Suppressor macrophage treated with lipopolysaccharide for 1 hour (primary cell): ENCODE data around the gene EXOC2.
"Not testable (repeated sequence)": the region's sequence is repeated elsewhere in the genome, so short reads cannot be mapped to it uniquely, and the experiment has no call there.

Source experiments
- DNase-seq, 3 donors: peaks; one replicate each; pipeline ENCODE4 v3.0.0-alpha.2; 2020 to 2022

The EXOC2 gene

DNA sequence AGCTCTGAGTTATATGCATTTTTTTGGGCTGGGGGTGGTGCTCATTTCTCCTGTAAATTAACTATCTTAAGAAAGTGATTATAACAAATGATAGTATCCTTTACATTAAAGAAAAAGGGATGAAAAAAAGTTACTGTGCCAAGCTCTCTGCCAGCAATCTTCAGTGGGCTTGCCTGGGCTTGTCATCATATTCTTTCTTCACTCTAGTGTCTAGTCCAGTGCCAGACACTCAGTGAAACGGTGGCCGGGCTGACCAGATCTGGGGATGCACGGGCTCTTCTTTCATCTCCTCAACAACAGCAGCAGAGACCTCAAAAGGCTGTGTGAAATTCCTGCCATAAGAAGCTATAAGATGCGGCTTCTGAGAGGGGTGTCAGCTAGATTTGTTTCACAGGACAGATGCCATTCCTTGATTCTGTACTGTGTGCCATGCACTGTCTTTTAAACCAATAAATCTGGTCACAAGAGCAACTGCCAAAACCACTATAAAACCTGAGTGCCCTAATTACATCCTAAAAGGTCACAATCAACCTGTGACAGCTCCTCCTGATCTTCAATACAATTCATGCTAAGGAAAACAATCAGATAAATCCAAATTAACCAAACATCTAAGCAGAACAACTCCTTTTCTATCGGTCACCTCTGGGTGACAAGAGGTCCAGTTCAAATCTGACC is 12.1 kb downstream of the EXOC2 start:
- peak in 1 of 3 donors; percentile 15 for DNase-seq

DNA sequence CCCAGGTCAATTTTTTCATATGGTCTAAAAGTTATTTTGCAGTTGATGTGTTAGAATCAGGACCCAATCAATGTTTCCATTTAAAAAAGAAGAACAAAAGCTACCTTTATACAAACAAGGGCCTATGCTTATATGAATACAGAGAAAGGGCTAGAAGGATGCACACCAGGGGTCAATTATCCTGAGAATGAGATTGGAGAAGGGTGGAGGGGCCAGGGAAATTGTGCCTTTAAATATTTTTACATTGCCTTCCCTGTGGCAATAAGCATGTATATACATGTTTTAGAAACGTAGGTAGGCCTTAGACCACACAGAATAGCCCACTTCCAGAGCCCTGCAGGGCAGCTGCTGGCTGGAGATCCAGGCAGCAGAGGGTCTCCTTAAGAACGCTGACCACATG is 12.7 kb downstream of the EXOC2 start:
- no peak for DNase-seq

DNA sequence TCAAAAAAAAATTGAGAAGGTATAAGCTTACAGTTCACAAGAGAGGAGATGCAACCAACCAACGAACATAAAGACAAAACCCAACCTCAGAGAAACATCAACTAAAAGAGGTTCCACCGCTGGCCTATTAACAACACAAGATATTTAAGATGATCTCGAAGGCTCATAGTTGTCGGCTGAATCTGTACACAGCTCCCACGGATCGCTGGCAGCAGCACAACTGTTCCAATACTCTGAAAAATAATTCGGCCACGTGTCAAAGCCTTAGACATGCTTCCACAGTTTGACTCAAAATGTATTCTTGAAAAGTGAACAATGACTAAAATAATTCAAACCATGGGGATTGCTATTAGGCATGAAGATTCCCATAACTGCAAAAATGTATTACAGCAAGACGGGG is 13.7 kb downstream of the EXOC2 start:
- DNase-seq: no peak

DNA sequence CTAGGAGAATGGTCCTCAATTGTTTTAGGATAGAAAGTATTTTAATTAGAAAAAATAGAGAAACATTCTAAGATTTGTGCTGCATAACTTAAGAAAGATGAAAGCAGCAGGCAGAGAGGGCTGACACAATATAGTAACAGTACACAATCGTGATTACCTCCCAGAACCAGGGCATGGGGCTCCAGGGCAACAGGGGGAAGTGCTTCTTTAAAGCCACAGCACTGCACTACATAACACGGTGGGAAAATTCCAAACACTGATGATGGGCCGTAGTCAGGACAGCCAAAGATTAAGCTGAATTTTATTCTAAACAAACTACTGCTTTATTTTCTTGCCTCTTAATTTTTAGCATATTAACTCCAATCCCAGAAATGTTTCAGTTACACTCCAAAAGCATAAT is 14.4 kb downstream of the EXOC2 start:
- DNase-seq: no peak

DNA sequence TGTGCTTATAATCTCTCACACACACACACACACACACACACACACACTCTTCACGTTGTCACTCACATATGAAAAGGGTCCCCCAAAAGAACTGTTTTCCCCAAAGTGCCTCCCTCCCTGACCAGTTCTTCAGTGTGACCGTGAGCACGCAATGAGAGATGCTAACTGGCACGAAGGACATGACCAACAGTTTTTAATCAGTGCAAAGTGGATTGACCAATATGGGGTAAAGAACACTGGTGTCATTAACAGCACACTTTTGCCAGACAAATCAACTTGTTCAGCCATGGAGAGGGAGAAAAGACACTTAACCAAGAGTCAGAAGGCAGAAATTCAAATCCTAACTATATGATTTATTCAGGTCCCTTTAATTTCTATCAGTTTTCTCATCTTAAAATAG is 15.0 kb downstream of the EXOC2 start:
- DNase-seq: no peak

DNA sequence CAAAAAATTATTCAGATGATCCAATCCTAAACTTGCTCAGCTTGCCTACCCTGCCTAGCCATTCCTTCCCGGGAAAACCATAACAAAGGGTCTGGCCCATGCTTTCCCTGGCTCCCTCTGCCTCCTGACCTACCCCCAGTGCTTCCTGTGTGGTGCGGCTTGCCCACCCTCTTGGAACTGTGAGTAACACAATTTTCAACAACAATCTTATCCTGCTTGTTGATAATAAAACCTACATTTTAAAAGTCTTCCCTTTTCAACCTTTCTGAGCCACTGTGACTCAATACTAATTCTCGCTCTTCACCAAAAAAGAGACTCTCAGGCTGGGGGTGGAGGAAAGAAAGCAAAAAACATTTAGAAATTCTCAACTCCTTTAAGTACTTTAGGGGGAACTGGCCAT is 18.0 kb downstream of the EXOC2 start:
- no peak for DNase-seq

DNA sequence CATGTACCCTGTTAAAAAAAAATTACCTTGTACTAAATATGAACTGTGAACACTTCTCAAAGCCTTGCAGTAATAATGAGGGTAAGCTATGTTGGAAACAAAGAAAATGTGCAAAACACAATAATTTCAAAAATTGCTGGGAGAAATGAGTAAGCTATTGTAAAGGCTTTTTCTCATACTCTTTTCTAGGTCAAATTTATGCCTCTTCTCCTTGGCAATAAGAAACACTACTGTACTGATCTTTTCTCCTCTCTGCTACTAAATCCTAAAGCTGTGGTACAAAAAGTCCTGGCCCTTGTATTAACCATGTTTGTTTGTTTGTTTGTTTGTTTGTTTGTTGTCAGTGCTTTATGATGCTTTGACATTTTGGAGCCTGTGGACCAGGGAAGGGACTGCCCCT is 18.5 kb downstream of the EXOC2 start:
- no peak for DNase-seq

DNA sequence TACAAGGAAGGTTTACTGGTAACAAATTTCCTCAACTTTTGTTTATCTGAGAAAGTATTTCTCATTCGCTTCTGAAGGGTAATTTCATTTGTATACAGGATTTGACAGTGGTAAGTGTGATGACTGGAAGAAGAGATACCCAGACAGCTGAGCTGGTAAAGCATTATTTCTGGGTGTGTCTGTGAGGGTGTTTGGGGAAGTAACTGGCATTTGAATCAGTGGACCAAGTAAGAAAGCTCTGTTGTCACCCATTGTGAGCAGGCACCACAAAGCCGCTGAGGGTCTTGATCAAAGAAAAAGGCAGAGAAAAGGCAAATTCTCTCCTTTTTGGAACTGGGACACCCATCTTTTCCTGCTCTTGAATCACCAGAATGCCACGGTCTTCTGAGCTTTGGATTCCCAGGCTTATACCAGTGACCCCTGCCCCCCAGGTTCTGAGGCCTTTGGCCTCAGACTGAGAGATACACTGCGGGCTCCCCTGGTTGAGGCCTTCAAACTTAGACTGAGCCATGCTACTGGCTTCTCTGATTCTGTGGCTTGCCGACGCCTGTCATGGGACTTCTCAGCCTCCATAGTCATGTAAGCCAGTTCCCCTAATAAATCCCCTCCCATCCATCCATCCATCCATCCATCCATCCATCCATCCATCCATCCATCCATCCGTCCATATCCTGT is 25.5 kb downstream of the EXOC2 start:
- no peak for DNase-seq

DNA sequence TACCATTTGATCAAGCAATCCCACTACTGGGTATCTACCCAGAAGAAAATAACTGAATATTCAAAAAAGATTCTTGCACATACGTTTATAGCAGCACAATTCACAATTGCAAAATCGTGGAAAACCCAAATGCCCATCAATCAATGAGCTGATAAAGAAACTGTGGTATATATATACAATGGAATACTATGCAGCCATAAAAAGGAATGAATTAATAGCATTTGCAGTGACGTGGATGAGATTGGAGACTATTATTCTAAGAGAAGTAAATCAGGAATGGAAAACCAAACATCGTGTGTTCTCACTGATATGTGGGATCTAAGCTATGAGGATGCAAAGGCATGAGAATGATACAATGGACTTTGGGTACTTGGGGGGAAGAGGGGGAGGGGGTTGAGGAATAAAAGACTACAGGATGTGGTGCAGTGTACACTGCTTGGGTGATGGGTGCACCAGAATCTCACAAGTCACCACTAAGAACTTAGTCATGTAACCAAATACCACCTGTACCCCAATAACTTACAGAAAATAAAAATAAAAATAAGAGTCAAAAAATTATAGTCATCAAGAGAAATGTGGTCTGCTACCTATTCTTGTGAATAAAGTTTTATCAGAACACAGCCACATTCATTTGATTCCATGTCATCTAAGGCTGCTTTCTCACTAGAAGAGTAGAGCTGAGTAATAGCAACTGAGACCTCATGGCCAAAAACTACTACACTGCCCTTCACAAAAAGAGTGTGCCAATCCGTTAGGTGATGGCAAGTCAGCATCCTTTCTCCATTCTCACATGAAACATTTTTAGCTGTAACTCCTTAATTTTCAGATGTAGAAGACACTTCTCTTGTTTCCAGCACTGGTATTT is 27.3 kb downstream of the EXOC2 start:
- no peak for DNase-seq

DNA sequence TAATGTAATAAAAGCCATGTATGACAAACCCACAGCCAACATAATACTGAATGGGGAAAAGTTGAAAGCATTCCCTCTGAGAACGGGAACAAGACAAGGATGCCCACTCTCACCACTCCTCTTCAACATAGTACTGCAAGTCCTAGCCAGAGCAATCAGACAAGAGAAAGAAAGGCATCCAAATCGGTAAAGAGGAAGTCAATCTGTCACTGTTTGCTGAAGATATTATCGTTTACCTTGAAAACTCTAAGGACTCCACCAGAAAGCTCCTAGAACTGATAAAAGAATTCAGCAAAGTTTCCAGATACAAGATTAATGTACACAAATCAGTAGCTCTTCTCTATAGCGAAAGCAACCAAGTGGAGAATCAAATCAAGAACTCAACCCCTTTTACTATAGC is 29.2 kb downstream of the EXOC2 start:
- DNase-seq: not testable (repeated sequence)

DNA sequence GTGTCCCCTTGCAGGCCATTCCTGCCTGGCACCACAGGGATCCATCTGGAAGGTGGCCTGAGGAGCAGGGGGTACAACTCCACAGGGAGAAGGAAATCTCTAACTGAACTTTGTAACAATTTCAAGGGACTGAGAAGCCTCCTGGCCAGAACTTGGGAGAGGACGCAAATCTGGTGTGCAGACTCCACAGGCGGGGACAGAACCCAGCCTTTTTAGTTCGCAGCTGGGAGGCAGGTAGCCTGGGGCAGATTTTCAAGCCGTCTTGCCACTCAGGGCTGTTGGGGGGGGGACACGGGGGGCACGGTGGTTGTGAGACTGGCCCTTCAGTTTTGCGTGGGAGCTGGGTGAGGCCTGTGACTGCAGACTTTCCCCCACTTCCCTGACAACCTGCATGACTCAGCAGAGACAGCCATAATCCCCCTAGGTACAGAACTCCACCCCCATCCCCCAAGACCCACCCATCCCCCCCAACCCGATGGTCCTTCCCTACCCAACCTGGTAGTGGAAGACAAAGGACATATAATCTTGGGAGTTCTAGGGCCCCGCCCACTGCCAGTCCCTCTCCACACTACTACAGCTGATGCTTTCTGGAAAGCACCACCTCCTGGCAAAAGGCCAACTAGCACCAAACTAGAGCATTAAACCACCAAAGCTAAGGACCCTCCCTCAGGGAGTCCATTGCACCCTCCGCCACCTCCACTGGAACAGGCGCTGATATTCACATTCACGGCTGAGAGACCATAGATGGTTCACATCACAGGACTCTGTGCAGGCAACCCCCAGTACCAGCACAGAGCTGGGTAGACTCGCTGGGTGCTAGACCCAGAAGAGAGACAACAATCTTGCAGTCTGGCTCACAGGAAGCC is 33.0 kb downstream of the EXOC2 start:
- DNase-seq: no peak

DNA sequence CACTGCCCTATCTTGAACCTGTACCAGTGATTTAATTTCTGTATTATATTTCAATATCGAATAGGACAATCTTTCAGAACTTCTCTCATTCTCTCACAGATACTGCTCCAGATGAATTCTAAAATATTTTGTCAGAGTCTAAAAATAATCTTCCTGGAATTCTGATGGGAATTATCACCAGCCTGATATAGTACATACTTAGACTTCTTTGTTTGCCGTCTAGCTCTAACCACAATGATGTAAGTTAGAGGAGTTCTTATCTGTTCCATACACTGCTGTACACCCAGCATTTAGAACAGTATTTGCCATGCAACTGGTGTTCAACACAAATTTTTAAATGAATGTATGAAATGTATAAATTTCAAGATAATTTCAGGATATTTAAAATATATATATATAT is 34.7 kb downstream of the EXOC2 start:
- no peak for DNase-seq

DNA sequence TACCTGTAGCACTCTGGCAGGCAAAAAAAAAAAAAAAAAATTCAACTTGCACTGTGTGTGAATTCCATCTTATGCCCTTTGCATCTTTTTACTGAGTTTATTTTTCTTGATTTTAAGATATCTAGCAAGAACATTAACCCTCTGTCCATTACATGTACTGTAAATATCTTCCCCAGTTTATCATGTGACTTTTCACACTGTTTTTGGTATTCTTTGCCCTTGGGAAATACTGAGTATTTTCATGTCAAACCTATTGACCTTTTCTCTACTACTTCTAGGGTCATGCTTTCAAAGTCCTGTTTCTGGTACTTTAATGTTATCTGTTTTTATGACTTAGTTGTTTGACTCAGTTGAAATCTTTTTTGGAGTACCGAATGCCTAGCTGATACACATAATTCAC is 35.2 kb downstream of the EXOC2 start:
- no peak for DNase-seq

DNA sequence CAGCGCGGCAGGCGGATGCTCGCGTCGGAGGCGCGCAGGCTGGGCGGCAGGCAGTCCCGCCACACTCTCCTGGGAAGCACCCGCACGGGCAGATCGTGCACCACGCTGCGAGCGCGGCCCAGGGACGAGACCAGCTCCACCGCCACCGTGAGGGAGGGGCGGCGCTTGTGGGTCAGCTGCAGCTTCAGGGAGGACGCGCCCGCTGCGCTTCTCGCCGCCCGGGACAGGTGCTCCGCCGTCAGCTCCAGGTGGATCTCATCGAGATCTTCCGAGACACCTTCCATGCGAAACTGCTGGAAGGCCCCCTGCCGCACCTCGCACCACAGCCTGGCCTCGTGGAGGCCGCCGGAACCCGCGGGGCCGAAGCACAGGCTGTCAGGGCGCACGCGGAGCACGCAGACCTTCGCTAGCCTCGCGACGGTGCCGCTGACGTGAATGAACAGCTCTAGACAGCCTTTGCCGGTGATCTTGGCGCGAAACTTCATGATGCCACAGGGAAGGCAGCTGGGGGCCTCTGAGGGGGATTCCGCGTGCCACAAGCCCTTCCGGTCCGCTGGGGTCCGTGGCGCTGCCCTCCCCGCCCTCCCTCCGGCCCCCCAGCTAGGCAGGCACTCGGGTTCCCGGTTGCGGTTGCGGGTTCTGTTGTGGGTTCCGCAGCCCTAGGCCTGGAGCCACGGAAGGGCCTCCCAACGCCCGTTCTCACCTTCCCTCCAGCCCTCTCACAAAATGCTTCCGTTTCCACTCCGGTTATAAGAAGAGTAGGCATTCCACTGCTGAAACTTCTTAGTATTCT is 36.3 kb downstream of the EXOC2 start, which contains the start of gene HUS1B:
HUS1B (minus strand) TSS at position 641 of the 793 bp plus-strand sequence; CDS start at position 485, 156 bp downstream.
- no peak for DNase-seq

DNA sequence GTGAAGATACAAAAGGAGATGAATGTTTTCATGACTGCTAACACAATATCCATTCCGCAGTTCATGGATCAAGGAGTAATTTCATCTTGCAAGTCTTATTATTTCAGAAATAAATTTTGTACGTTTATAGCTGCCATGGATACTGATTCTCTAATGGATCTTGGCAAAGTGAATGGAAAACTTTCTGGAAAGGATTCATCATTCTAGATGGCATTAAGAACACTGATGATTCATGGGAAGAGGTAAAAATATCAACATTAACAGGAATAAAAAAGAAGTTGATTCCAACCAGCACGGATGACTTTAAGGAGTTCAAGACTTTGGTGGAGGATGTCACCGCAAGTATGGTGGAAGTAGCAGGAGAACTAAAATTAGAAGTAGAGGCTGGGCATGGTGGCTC is 38.8 kb downstream of the EXOC2 start:
- no peak for DNase-seq

DNA sequence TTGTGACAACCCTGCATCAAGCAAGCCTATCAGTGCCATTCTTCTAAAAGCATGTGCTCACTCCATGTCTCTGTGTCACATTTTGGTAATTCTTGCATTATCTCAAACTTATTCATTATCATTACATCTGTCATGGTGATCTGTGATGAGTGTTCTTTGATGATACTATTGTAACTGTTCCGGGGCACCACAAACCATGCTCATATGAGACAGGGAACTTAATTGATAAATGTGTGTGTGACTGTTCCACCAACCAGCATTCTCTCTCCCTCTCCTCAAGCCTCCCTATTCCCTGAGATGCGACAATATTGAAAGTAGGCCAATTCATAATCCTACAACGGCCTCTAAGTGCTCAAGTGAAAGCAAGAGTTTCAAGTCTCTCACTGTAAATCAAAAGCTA is 40.1 kb downstream of the EXOC2 start:
- DNase-seq: no peak

DNA sequence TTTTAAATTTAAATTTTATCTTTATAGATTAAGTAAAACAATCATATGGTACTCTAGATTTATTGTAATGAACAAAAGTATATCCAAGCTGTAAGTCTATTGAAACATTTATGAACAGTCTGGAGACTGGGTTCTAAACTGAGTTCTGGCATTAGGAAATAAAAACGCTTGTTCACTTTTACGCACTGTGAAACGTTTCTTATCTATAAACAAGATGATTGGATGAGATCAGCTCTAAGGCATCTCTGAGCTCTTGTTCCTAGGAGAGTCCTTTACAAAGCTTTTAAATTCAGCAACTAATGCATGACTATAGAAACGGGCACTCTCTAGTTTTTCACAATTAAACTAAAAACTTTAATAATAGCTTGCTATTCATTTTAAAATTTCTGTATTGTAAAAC is 42.8 kb downstream of the EXOC2 start:
- no peak for DNase-seq

DNA sequence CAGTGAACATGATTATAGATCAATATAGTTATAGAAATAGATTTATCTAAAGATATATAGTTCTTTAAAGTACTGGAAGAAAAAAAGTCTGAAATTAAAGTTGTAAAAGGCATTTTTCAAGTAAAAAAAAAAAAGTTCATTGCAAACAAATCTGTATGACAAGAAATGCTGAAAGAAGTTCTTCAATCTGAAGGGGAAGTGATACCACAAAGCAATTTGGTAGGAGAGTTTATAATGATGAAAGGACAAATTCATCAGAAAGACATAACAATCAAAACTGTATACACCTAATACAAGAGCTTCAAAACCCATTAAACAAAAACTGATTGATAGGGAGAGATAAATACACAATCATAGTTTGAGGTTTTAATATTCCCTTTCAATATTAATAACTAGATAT is 50.1 kb downstream of the EXOC2 start:
- DNase-seq: peak in 1 of 3 donors; percentile 24

DNA sequence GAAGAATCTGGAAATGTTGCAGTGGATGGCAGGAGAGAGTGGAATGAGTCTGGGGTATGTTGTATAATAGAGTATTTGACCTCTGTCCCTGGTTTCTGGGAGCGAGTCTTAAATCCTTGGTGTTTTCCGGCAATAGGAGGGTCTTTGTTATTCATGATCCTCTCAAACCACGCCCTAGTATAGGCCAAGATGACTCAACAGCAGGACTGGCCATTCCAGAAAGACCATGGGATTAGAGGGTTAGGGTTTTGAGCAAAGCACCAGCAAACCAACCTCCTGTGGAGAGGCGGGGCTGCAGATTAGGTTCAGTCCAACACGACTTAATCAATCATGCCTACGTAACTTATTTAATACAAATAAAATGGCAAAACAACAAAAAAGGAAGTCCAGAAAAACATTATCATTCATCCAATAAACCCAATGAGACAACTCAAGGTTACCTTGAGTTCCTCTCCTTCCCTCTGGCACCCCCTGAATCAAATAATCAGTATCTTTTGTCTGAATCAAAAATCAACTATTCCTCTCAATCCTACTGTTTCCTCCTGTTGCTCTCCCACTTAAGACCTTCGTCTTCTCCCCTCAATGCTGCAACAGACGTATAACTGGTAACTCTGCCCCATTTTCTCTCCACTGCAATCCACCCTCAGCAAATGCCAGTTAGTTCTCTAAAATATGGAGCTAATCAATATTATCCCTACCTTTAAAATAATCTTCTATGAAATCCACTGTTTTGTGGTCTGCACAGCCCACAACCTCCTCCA is 51.5 kb downstream of the EXOC2 start:
- no peak for DNase-seq

DNA sequence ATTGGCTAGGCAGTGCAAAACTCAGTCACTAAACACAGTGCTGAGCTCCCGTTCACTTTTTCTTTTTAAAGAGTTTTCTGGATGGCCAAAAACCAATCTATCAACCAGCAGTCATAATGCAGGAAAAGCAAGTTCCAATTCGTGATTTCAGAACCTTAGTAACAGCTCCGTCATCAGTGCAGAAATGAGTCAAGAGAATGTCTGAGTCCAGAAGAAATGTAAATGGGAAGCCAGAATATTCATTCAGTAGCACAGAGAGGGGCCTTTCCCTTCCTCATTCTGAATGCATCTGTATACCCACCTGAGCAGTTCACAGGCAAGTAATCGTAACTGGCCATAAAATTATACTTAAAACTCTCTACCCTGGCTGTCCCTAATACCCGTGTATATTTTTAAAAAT is 56.5 kb downstream of the EXOC2 start:
- no peak for DNase-seq

DNA sequence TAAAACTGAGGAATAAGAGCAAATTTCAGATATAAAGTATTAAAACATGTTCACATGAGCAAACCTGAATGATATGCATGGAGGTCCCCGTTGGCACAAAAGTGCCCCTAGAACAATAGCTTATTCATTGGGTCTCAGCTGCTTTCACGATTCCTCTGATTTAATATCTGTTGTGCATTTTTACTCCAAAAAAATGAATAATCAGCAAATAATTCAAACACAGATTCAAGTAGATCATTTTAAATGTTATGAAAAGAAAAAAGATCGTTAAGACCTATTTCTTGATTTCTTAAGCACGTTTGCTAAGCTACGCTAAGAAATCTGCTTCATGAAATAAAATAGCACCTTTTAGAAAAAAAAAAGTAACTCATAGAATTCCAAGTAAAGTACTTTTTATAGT is 57.7 kb downstream of the EXOC2 start:
- DNase-seq: no peak
